Ammon's horn (tissue), 1 donor: ENCODE results near the gene TSPYL2.
A peak's percentile ranks its signal among the peaks of the same experiment; 100 is the strongest.

Experiments
- DNase-seq: peaks from one replicate; pipeline ENCODE4 v3.0.0-alpha.2; 2016; ENCODE audit warnings: low spot score

TSPYL2 gene

DNA sequence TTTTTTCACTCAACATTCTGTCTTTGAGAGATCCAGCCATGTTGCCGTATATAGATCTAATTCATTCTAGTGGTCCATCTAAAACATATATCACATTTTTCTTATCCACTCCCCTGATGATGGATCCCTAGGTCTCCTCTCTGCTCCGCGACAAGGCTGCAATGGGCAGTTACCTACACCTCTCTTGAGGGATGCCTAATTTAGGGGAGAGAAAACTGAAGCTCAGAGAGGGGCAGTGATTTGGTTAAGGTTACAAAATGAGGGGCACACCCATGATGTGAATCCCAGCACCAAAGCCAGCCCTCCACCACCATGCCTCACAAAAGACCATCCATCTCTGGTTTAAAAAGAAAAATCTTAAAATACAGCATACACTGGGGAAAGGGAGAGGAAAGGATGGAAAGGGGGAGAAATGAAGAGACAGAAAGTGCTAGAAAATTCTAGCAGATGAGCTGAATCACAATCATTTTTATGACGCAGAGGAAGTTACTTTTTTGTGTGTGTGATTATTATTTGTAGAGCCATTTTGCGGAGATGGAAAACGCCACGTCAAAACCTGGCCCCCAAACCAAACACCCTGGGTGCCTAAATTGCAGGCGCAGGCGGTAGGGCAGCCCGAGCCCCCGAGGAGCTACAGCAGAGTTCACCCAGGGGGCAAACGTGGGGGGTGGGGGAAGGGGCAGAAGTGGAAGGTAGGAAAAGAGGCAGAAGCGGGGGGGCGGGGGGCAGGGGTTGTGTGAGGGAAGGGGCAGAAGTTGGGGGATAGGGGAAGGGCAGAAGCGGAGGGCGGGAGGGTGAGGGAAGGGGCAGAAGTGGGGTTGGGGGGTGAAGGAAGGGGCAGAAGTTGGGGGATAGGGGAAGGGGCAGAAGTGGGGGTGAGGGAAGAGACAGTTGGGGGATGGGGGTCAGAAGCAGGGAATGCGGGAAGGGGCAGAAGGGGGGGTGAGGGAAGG is 1.3 kb upstream of the TSPYL2 start:
- no peak for DNase-seq

DNA sequence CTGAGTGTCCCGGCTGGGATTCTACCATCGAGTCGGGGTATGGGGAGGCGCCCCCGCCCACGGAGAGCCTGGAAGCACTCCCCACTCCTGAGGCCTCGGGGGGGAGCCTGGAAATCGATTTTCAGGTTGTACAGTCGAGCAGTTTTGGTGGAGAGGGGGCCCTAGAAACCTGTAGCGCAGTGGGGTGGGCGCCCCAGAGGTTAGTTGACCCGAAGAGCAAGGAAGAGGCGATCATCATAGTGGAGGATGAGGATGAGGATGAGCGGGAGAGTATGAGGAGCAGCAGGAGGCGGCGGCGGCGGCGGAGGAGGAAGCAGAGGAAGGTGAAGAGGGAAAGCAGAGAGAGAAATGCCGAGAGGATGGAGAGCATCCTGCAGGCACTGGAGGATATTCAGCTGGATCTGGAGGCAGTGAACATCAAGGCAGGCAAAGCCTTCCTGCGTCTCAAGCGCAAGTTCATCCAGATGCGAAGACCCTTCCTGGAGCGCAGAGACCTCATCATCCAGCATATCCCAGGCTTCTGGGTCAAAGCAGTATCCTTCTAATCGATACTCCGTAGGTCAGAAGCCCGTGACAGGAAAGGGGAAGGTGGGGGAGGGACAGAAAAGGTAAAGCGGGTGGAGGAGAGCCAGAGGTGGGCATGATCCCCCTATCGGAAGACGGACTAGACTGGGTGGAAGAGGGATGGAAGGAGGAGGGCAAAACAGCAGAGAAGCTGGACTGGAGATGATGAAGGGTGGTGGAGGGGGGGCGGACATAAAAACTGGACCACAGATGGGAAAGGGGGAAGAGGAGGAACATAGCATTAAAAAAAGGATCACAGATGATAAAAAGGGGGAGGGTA is 828 bp downstream of the TSPYL2 start:
- no peak for DNase-seq

DNA sequence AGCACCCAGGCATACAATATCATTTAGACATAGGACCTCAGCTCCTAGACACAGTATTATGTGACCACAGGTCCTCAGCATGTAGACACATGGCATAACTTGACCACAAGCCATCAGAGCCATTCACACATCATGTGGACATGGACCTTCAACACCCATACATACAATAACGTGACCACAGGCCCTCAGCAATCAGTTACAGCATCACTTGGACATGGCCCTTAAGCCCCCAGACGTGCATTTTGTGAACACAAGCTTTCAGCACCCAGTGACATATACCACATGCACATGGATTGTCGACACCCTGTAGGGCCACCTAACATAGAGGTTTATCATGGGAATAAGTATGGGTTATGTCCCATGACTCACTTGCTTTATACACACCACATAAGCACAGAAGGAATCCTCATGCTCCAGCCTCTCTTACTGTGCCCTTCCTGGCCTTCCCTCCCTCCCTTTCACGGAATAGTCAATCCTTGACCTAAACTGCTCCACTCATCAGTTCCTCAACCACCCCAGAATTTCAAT is 1.9 kb downstream of the TSPYL2 start:
- DNase-seq = no peak

DNA sequence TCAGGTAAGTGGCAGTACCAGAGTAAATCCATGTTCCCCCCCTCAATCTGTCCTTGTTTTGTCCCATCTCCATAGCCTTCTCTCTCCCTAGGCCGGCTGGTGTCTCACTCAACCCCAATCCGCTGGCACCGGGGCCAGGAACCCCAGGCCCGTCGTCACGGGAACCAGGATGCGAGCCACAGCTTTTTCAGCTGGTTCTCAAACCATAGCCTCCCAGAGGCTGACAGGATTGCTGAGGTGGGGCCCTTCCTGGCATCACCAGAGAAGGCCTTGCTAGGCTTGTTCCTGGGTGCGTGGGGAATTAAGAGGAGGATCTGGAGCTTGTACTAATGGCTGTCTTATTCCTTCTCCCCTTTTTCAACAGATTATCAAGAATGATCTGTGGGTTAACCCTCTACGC is 2.7 kb downstream of the TSPYL2 start:
- no peak for DNase-seq

DNA sequence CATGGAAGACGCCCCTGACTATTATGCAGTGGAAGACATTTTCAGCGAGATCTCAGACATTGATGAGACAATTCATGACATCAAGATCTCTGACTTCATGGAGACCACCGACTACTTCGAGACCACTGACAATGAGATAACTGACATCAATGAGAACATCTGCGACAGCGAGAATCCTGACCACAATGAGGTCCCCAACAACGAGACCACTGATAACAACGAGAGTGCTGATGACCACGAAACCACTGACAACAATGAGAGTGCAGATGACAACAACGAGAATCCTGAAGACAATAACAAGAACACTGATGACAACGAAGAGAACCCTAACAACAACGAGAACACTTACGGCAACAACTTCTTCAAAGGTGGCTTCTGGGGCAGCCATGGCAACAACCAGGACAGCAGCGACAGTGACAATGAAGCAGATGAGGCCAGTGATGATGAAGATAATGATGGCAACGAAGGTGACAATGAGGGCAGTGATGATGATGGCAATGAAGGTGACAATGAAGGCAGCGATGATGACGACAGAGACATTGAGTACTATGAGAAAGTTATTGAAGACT is 3.6 kb downstream of the TSPYL2 start:
- DNase-seq = no peak

DNA sequence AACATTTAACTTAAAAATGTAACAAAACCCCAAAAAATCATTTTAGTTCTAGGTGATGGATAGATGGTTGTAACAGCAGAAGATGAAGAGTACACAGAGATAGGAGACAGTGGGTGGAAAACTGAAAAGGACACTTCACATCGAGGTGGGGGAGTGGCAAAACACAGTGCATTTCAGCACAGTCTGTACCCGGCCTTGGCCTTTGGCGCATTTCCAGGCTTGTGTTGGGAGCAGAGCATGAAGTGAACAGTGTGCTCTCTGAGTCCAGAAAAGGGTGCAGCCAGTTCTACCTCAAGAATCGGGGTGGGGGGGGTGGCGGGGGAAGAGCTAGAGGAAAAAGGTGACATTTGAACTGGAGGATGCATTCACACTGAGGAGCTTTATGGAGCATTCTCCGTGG is 4.3 kb downstream of the TSPYL2 start:
- DNase-seq = peak; percentile 42

DNA sequence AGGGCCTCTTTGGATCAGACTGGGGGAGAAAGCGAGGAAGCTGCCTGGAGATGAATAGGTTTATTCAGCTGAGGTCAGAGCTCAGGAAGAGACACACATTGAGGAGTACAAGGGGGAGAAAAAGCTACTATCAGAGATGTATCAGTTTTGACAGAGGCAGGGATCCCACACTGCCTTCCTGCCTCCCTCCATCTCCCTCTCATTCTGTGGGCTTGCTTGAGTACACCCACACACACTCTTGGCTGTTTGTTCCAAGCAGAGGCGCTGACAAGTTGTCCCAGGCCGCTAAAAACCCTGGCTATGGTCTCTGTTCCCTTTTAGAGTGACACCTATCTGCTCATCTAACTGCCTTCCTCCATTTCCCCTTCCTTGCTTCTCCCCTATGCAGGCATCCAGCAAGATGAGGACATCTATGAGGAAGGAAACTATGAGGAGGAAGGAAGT is 5.2 kb downstream of the TSPYL2 start:
- DNase-seq = no peak

DNA sequence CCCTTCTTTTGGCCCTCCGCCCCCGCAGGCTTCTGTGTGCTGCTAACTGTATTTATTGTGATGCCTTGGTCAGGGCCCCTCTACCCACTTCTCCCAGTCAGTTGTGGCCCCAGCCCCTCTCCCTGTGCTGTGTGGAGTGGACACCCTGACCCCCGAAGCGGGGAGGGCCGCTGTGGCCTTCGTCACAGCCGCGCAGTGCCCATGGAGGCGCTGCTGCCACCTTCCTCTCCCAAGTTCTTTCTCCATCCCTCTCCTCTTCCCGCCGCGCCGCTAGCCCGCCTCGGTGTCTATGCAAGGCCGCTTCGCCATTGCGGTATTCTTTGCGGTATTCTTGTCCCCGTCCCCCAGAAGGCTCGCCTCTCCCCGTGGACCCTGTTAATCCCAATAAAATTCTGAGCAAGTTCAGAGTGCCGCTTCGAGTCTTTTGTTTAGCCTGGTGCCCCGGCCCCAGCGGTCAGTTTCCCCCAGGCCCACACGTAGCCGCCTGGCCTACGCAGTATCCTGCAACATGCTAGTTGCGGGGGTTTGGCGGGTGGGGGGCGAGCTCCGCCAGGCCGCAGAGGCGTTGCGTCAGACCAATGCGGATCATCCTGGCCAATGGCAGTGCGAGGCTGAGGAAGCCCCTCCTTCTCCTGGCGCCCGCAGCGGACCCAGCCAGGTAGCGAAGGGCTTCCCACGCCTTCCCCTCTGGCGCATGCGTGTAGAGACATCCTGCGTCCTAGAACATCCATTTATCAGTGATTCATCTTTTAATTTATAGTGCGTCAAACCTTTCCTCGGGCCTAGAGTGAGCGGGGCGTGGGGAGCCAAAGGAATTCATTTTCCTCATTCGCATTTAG is 6.2 kb downstream of the TSPYL2 start:
- peak; percentile 81 for DNase-seq

DNA sequence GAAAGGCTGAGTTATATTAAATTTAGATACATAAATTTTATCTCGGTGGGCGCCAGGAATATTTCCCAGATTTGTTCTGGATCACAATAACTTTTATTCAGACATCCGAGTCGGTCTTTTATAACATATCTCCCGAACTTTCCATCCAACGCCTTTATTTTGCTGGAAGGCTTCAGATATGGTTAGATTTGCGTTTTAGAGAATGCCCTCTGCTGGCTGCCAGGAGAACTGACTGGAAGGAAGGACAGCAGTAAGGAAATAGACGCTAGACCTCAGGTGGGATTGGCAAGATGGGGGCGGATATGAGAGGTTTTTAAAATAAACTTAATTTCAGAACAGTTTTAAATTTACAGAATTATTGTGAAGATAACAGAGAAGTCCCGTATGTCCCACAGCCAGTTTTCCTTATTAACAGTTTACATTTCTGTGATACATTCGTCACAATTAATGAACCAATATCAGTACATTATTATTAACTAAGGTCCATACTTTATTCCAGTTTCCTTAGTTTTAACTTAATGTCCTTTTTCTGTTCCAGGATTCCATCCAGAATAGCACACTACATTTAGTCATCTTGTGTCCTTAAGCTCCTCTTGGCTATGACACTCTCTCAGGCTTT is 7.2 kb downstream of the TSPYL2 start:
- peak; percentile 72 for DNase-seq

DNA sequence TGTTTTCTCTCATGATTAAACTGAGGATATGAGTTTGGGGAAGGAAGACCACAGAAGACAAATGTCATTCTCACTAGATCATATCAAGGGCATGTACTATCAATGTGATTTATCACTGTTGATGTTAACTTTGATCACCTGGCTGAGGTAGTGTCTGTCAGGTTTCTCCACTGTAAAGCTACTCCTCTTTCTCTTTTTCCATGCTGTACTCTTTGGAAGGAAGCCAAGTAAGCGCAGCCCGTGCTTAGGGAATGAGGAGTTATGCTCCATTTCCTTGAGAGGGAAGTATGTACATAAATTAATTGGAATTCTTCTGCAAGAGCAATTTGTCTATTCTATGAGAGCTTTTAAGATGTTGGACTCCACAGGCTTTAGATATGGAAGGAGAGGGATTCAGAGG is 7.8 kb downstream of the TSPYL2 start:
- no peak for DNase-seq

DNA sequence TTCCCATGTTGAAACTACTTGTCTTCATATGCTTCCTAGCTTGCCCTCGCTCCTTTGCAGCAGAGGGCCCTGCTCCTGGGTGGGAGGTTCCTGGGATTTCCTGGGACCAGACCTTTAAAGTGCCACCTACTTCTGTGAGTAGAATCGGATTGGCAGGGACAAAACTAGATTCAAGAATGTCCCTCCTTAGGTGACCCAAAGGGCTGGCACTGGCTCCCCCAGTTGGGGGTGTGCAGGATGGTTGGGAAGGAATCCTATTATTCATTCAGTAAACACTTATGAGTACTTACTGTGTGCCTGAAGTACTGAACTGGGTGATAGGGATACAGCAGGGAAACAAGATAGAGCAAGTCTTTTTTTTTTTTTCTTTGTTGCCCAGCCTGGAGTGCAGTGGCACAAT is 9.2 kb downstream of the TSPYL2 start:
- no peak for DNase-seq

DNA sequence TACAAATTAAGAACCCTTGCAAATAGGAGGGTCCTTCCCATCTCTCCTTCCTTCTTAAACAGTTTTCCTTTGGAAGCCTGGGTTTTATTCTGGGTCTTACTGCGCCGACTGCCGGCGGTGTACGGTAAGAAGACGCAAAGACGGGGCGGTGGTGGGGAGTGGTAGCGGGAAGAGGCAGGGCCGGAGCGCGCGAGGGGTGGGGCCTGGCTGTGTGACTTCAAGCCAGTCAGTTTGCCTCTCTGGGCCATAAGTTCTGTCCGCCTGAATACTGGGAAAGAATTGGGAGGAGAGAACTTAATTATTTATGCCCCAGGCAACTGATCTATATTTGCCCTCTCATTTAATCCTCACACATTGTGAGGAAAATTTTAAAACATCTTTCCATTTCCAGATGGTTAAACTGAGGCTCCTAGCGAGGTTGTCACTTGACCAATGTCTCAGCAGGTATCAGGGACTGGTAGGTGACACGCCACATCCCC is 11.0 kb downstream of the TSPYL2 start:
- DNase-seq = peak; percentile 82

DNA sequence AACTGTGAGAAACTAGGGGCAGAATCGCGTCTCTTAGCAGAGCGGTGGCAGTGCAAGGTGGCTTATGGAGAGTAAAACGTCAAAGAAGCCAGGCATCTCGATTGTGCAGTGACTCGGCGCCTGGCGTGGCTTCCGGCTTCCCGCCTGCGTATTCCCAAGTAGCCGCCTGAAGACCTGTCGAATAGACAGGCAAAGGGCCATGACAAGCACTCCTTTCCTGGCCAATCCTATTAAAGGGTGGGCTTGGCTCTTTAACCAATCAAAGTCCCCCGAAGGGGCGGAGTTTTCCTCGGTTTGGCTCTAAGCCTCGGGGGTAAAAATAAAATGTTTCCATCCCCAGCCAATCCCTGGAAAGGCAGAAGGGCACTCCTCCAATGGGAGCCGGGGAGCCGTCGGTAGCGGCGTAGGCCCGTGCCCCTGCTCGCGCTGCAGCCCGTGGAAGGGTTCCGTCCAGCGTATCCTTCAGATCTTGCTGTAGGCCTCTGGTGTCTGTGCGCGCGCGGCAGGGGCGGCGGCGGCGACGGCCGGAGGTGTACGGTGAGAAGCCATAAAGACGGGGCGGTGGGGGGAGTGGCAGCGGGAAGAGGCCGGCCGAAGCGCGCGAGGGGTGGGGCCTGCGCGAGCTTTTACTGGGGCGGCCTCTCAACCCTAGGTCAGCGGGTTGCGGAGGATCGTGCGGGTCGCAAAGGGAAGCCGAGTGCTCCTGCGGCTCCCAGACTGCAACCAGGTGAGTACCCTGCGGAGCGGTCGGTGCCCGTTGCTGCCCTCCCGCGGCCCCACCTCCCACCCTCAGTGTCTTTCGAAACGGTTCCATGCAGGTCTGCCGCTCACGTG is 11.8 kb downstream of the TSPYL2 start, which contains the start of gene KANTR:
Gene KANTR (plus strand): TSS at position 395 of the 834 bp plus-strand sequence. CDS start 30,131 bp downstream, outside the sequence.
- DNase-seq = peak; percentile 90

DNA sequence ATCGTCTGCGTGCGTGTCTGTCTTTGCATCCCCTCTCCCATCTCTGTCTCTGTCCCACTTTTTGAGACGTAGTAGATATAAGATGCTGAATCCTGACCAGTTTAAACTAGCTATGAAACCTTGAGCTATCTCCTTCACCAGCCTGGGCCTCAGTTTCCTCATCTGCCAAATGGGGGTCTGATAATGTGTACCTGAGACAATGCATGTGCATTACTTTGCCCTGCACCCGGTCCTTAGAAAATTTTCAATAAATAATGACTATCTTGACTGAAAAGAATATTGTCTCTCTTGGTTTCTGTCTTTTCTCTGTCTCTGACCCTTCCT is 12.4 kb downstream of the TSPYL2 start:
- no peak for DNase-seq

DNA sequence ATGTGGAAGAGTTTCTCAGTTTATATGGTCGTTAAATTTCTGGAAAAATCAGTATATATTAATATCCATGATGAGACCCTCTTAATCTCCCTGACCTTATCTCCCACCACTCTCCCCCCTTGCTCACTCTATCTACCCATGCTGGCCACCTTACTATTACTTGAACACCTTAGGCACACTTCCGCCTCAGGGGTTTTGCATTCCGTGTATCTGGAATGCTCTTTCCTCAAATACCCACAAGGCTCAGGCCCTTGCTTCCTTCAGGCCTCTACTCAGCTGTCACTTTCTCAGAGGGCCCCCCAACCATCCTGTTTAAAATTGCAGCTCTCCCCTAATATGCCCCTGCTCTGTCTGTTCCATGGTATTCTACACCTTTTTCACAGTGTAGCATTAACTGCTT is 13.6 kb downstream of the TSPYL2 start:
- DNase-seq = no peak

DNA sequence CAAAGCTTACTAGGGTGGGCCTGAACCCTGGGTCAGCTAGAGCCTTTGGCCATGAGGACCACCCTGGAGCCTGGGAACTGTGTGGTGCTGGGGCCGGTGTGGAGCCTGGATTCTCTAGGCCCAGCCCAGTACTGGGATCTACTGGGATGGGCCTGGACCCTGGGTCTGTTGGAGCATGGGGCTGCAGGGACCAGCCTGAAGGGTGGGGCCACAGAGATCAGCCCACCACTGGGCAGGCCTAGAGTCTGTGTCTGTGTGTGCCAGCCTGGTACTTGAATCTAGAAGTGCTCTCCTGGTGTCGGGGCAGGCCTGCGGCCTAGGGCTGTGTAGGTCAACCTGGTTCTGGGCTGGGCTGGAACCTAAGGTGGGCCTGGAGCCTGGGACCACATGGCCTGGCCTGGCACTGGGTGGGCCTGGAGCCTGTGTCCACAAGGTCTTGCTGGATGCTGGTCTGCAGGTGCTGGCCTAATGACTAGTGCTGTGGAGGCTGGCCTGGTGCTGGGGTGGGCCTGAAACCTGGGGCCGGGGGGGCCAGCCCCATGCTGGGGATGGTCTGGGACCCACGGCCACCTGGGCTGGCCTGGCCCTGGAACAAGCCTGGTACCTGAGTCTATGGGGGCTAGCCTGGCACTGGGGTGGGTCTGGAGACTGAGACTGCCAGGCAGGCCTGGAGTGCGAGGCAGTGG is 32.8 kb downstream of the TSPYL2 start:
- no peak for DNase-seq

DNA sequence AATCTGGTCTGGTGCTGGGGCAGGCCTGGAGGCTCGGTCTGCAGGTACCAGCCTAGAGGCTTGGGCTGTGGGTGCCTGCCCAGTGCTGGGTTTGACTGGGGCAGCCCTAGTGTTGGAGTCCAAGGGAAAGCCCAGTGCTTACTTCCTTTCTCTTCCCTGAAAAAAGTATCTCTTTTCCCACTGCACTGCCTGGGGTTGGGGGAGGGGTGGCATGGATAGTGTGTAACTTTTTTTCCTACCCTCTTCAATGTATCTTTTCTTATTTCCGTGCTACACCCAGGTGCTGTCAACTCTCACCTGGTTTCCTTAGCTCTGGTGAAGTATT is 33.3 kb downstream of the TSPYL2 start:
- no peak for DNase-seq

DNA sequence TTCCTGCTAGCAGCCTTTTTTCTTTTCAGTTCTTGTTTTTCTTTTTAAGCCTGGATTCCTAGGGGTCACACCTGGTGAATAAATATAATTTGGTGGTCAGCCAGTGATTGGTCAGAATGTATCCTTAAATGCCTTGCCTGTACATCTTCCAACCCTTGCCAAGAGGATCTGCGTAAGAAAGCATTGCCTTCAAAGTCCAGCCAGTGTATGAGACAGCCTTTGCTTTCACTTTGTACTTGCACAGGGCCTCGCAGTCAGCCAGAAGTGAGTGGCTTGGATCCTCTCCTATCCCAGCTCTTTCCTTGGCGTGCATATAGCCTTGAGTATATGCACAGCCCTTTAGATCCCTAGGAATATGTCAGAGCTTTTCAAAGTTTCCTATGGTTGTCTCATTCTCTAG is 33.9 kb downstream of the TSPYL2 start:
- peak; percentile 7 for DNase-seq

DNA sequence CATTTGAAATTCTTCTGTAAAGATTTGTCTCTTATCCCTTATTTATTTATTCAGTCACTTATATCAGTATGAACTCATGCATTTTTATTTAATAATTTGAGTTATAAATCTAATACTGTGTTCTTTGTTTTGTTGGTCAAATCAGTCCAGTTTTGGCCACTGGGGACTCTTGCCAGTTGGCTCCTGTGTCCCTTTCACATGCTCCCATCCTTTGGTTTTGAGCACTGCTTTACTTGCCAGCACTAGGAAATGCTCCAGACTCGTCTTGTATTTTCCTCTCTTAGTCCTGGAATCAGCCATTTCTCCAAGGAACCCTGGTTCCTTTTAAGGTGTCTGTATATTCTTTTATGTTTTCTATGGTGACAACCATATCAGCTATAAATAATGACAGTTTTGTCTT is 39.8 kb downstream of the TSPYL2 start:
- peak; percentile 6 for DNase-seq
